Measurements from ENCODE around the gene PRPF6. TPM values are rescaled to one million over a fixed set of nuclear protein-coding genes. Genes with fewer than 3 reads are reported as not detected.

PRPF6 gene
- total RNA-seq, 1 experiment from 2014 or later = 181 TPM

DNA sequence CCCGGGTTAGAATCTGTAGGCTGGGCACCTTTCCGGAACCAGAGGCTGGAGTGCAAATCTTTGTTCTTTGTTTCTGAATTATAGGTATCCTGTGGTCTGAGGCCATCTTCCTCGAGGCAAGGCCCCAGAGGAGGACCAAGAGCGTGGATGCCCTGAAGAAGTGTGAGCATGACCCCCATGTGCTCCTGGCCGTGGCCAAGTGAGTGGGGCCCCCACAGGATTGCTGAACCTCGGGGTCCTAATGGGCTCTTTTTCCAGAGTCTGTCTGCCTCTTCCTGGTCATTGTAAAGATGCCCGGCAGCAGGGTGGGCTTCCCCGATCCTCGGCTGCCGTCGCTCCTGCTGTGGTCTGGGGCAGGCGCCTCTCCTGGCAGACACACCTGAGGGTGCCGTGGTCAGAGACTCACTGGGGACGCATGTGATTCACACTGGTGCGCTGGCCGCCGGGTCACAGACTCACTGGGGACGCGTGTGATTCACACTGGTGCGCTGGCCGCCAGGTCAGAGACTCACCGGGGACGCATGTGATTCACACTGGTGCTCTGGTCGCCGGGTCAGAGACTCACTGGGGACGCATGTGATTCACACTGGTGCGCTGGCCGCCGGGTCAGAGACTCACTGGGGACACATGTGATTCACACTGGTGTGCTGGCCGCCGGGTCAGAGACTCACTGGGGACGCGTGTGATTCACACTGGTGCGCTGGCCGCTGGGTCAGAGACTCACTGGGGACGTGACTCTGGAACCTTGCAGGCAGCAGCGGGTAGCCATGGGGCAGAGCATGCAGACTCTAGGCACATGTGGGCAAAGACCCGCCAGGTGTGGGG, 48.6 kb downstream of the PRPF6 start:
- Mint-ChIP-seq H3K27me3 (ENCODE audit: insufficient read depth, unreplicated experiment) (no peaks in the 10 kb centered on the region), H3K4me1 (ENCODE audit: low read depth, unreplicated experiment) (peaks cover 21% of the 10 kb centered on the region), H3K9me3 (ENCODE audit: unreplicated experiment) (no peaks in the 10 kb centered on the region), H3K27ac (ENCODE audit: unreplicated experiment) (no peak overlapping the region), H3K36me3 (ENCODE audit: insufficient read depth, unreplicated experiment) (peaks cover 100% of the 10 kb centered on the region), H3K4me3 (ENCODE audit: unreplicated experiment) (no peak overlapping the region)
- Histone ChIP-seq H3K4me1 (peaks cover 24% of the 10 kb centered on the region), H3K27me3 (replicated peaks; ENCODE audit: control insufficient read depth, insufficient read depth, low read length) (no peaks in the 10 kb centered on the region), H3K36me3 (ENCODE audit: control insufficient read depth, insufficient read depth, low read length) (peaks cover 42% of the 10 kb centered on the region), H3K4me3 (ENCODE audit: low read depth, low read length) (no peak overlapping the region), H3K9me3 (no peaks in the 10 kb centered on the region)
- POLR2A ChIA-PET = no interaction called here
- intact Hi-C loops (cut with micrococcal nuclease; ENCODE audit: unreplicated experiment) = no loop called here
- peak in 1 of 2 experiments; percentile 41 for DNase-seq
- TF ChIP-seq, protein P1, sequence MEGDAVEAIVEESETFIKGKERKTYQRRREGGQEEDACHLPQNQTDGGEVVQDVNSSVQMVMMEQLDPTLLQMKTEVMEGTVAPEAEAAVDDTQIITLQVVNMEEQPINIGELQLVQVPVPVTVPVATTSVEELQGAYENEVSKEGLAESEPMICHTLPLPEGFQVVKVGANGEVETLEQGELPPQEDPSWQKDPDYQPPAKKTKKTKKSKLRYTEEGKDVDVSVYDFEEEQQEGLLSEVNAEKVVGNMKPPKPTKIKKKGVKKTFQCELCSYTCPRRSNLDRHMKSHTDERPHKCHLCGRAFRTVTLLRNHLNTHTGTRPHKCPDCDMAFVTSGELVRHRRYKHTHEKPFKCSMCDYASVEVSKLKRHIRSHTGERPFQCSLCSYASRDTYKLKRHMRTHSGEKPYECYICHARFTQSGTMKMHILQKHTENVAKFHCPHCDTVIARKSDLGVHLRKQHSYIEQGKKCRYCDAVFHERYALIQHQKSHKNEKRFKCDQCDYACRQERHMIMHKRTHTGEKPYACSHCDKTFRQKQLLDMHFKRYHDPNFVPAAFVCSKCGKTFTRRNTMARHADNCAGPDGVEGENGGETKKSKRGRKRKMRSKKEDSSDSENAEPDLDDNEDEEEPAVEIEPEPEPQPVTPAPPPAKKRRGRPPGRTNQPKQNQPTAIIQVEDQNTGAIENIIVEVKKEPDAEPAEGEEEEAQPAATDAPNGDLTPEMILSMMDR (IDR thresholded peaks at IDR 0.05; ENCODE audit: insufficient read depth in 1 of 2, low read depth in 1 of 2, low read length in 1 of 2, severe bottlenecking in 1 of 2, unreplicated experiment in 1 of 2) = no peak
- BruUV-seq (replicated peaks) = no TSS peak
- CTCF ChIA-PET = interaction anchor here (1.1 to 3.2 kb wide), 3 partner anchors 9 to 49 kb away, joined by 4 to 18 read pairs (median 17); partner anchors contain the start of gene PRPF6

DNA sequence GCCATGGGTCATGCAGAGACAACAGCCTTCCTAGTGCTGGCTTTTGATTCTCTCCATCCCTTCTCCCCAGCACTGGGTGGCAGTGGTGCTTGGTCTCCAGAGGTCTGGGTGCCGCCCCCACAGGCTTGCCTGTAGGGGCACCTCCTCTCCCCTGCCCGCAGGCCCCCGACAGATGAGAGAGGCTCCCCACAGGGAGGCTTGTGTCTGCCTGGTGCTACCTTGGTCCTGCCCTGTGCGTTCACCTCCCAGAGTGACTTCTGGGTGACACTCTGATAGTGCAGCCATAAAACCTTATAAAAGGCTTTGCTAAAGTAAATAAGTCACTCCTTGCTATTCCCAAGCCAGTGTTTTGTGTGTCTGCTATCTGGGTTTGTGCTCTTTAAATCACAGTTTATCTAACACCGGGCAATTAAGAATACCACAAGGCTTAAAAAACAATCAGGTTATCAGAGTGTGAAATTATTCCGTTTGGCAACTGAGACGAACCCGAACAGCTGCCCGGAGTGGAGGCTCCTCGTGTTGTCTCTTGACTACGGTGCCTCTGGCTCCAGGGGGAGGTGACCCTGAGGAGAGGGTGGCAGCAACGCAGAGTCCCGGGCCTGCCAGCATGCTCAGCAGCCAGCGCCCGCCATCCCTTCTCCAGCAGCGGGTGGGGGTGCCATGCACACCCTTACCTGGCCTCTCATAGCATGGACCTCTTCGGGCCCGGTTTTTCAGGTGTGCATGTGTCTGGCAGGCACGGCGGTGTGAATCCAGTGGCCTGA, 49.6 kb downstream of the PRPF6 start:
- H3K9me3 ChIP-seq = no peaks in the 10 kb centered on the region
- no peaks in the 10 kb centered on the region for H3K27me3 Mint-ChIP-seq (ENCODE audit: insufficient read depth, unreplicated experiment)
- peak; percentile 76 to 80 for DNase-seq
- no peaks in the 10 kb centered on the region for H3K9me3 Mint-ChIP-seq (ENCODE audit: unreplicated experiment)
- intact Hi-C loops (cut with micrococcal nuclease; ENCODE audit: unreplicated experiment) = no loop called here
- peaks cover 13% of the 10 kb centered on the region for H3K4me1 Mint-ChIP-seq (ENCODE audit: low read depth, unreplicated experiment)
- H3K27me3 ChIP-seq (replicated peaks; ENCODE audit: control insufficient read depth, insufficient read depth, low read length) = no peaks in the 10 kb centered on the region
- CTCF ChIA-PET = interaction anchor here (0.6 to 1.5 kb wide), 3 partner anchors 8 to 90 kb away, joined by 3 to 18 read pairs (median 4); partner anchors contain the start of gene PRPF6
- no peak overlapping the region for H3K27ac Mint-ChIP-seq (ENCODE audit: unreplicated experiment)
- POLR2A ChIA-PET = no interaction called here
- peaks cover 13% of the 10 kb centered on the region for H3K4me1 ChIP-seq
- TF ChIP-seq, protein P1 (IDR thresholded peaks at IDR 0.05; ENCODE audit: insufficient read depth in 1 of 2, low read depth in 1 of 2, low read length in 1 of 2, severe bottlenecking in 1 of 2, unreplicated experiment in 1 of 2) = no peak
- BruUV-seq (replicated peaks) = no TSS peak
- H3K36me3 Mint-ChIP-seq (ENCODE audit: insufficient read depth, unreplicated experiment) = peaks cover 100% of the 10 kb centered on the region
- no peak overlapping the region for H3K4me3 ChIP-seq (ENCODE audit: low read depth, low read length)
- H3K4me3 Mint-ChIP-seq (ENCODE audit: unreplicated experiment) = no peak overlapping the region
- H3K36me3 ChIP-seq (ENCODE audit: control insufficient read depth, insufficient read depth, low read length) = peaks cover 34% of the 10 kb centered on the region

- Mint-ChIP-seq H3K4me3 (ENCODE audit: unreplicated experiment) (no peak overlapping the region), H3K36me3 (ENCODE audit: insufficient read depth, unreplicated experiment) (peaks cover 100% of the 10 kb centered on the region), H3K9me3 (ENCODE audit: unreplicated experiment) (no peaks in the 10 kb centered on the region), H3K27ac (ENCODE audit: unreplicated experiment) (no peak overlapping the region), H3K4me1 (ENCODE audit: low read depth, unreplicated experiment) (peaks cover 12% of the 10 kb centered on the region), H3K27me3 (ENCODE audit: insufficient read depth, unreplicated experiment) (no peaks in the 10 kb centered on the region)
- H3K4me1 ChIP-seq = peaks cover 24% of the 10 kb centered on the region
- TF ChIP-seq, protein P1 (IDR thresholded peaks at IDR 0.05; ENCODE audit: insufficient read depth in 1 of 2, low read depth in 1 of 2, low read length in 1 of 2, severe bottlenecking in 1 of 2, unreplicated experiment in 1 of 2) = no peak
- BruUV-seq (replicated peaks) = no TSS peak
- no peak overlapping the region for H3K4me3 ChIP-seq (ENCODE audit: low read depth, low read length)
- H3K9me3 ChIP-seq = no peaks in the 10 kb centered on the region
- POLR2A ChIA-PET = no interaction called here
- intact Hi-C loops (cut with micrococcal nuclease; ENCODE audit: unreplicated experiment) = no loop called here
- CTCF ChIA-PET = no interaction called here
- no peak for DNase-seq
- peaks cover 26% of the 10 kb centered on the region for H3K36me3 ChIP-seq (ENCODE audit: control insufficient read depth, insufficient read depth, low read length)
- H3K27me3 ChIP-seq (replicated peaks; ENCODE audit: control insufficient read depth, insufficient read depth, low read length) = no peaks in the 10 kb centered on the region
Observed at GRCh38 chr20:64031822-64032314, 50.9 kb downstream of the PRPF6 start.

Data from Caco-2 (cell line).